Fibroblast of skin of back (primary cell): ENCODE data around the gene AUTS2.

Experiments used
- DNase-seq: peaks from one replicate; pipeline ENCODE4 v3.0.0-alpha.2; 2013

AUTS2 gene

GRCh38 chr7:70570029-70570428 lies 971.8 kb downstream of the AUTS2 start:
- DNase-seq = no peak

- no peak for DNase-seq
Observed at GRCh38 chr7:70570961-70571360, 972.7 kb downstream of the AUTS2 start.

- peak; percentile 67 for DNase-seq
Observed at GRCh38 chr7:70571403-70571934, 973.2 kb downstream of the AUTS2 start.

GRCh38 chr7:70571961-70572360 lies 973.7 kb downstream of the AUTS2 start:
- DNase-seq = no peak

- DNase-seq = no peak
Observed at GRCh38 chr7:70572571-70572970, 974.3 kb downstream of the AUTS2 start.

- DNase-seq = no peak
Observed at GRCh38 chr7:70573071-70573661, 974.9 kb downstream of the AUTS2 start.

- no peak for DNase-seq
Observed at GRCh38 chr7:70573696-70574095, 975.4 kb downstream of the AUTS2 start.

- no peak for DNase-seq
Observed at GRCh38 chr7:70574314-70574834, 976.1 kb downstream of the AUTS2 start.

- peak; percentile 68 for DNase-seq
Observed at GRCh38 chr7:70574970-70575799, 976.9 kb downstream of the AUTS2 start.

GRCh38 chr7:70577078-70577477 lies 978.8 kb downstream of the AUTS2 start:
- no peak for DNase-seq

- no peak for DNase-seq
Observed at GRCh38 chr7:70578131-70578530, 979.9 kb downstream of the AUTS2 start.

GRCh38 chr7:70579397-70580097 lies 981.3 kb downstream of the AUTS2 start:
- no peak for DNase-seq

- DNase-seq = no peak
Observed at GRCh38 chr7:70580161-70580560, 981.9 kb downstream of the AUTS2 start.

GRCh38 chr7:70582927-70583895 lies 984.9 kb downstream of the AUTS2 start:
- no peak for DNase-seq

- no peak for DNase-seq
Observed at GRCh38 chr7:70583965-70584883, 985.9 kb downstream of the AUTS2 start.

GRCh38 chr7:70585071-70585470 lies 986.8 kb downstream of the AUTS2 start:
- no peak for DNase-seq

- peak; percentile 83 for DNase-seq
Observed at GRCh38 chr7:70586822-70587221, 988.5 kb downstream of the AUTS2 start.

GRCh38 chr7:70587739-70588138 lies 989.5 kb downstream of the AUTS2 start:
- DNase-seq = no peak

GRCh38 chr7:70588191-70588921 lies 990.1 kb downstream of the AUTS2 start:
- DNase-seq = no peak

- DNase-seq = no peak
Observed at GRCh38 chr7:70589010-70589409, 990.7 kb downstream of the AUTS2 start.
